ENCODE measurements around the gene SUCLA2.

The SUCLA2 gene

DNA sequence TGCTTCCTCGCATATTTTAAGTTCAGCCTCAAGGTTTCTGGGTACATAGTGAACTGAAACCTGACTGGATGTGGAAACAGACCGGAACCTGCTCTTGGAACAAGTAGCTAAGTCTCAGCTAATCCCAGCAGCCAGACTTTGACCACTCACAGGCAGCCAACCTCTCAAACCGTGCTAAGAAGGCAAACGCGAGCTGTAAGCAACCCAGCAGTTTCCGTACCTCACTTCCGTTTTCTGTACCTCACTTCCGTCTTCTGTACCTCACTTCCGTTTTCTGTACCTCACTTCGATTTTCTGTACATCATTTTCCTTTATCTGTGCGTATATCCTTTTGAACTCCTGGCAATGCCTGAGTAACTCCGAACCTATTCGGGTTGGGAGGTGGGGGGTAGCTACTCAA is 96.8 kb downstream of the SUCLA2 start:
- TF ChIP-seq POLR2A (IDR thresholded peaks at IDR 0.05; ENCODE audit: low read length) (no peak), GATA1 (IDR thresholded peaks at IDR 0.05; ENCODE audit: low read depth, low read length) (no peak)
- DNase-seq: no peak

DNA sequence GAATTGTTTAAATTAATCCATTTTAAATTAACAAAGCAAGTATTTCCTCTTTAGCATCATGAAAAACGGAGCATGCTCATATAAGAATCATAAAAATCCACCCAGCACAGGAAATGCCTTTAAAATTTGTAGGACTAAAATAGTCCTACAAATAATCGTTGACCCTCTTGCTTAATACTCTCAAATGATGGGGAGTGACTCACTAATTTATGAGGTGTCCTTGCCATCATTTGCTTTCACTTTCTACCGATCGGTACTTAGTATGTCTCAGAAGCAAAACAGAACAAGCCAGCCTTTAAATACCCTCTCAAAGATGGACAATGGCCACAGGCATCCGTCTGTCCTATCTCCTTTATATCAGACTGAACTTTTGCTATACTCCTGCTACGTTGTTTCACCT is 97.2 kb downstream of the SUCLA2 start:
- TF ChIP-seq POLR2A (IDR thresholded peaks at IDR 0.05; ENCODE audit: low read length) (no peak), GATA1 (IDR thresholded peaks at IDR 0.05; ENCODE audit: low read depth, low read length) (no peak)
- no peak for DNase-seq

DNA sequence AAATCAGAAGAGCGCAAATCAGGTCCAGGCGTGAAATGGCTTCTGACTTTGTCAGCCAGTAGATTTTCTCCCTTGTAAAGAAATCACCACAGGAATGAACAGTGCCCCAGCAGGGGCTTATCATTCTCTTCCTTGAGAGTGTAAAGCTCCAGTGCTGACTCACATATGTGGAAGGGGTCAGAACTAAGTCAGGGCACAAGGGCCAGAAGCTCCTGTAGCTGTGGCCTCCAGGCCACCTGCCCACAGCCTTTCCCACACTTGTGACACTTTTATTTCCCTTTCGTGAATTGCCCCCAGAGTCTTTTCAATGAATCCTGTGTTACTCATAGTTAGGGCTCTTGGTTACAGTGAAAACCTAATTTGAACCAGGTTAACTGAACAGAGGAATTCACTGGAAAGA is 99.6 kb downstream of the SUCLA2 start:
- TF ChIP-seq POLR2A (IDR thresholded peaks at IDR 0.05; ENCODE audit: low read length) (no peak), GATA1 (IDR thresholded peaks at IDR 0.05; ENCODE audit: low read depth, low read length) (no peak)
- DNase-seq: no peak

DNA sequence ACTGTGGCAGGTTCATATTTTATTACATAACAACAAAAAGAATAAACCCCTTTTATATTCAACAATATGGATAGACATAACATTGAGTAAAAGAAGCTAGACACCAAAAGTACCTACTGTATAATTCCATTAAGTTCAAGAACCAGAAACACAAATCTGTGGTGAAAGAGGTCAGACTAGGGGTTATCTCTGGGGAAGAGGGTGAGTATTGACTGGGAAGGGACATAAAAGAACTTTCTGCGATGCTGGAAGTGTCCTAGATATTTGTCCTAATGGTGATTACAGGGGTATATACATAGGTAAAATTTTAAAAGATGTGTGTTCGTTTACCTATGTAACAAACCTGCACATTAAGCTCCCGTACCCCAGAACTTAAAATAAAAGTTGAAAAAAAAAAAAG is 103.0 kb downstream of the SUCLA2 start:
- no peak for TF ChIP-seq GATA1 (IDR thresholded peaks at IDR 0.05; ENCODE audit: low read depth, low read length)
- no peak for TF ChIP-seq POLR2A (IDR thresholded peaks at IDR 0.05; ENCODE audit: low read length)
- DNase-seq: no peak

DNA sequence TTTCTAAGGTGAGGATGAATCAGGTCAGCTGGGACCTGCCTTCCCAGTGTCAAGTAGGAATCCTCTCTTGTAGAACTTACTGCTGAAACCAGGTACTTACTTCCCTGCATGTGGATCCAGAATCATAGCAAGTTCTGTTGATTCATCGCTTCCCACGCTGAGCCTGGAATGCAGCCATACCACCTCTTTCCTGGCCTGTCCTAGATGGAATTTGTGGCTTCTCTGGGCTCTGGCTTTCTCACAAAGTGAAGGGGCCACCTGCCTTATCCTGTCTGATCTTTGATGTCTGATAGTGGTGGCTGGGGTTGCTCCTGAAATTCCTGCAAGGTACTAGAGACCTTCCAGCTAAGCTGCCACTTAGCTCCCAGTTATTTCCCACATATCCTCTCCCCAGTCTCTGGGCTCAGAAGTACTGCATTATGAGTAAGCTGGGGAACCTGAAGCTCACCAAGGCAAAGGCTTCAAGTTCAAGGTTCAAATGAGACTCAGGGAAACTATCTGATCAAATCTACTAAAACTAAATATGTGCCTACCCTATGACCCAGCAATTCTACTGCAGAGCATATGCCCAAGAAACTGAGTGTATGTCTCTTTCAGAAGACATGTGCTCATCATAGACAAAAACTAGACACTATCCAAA is 103.5 kb downstream of the SUCLA2 start:
- TF ChIP-seq POLR2A (IDR thresholded peaks at IDR 0.05; ENCODE audit: low read length) (no peak), GATA1 (IDR thresholded peaks at IDR 0.05; ENCODE audit: low read depth, low read length) (no peak)
- DNase-seq: no peak

DNA sequence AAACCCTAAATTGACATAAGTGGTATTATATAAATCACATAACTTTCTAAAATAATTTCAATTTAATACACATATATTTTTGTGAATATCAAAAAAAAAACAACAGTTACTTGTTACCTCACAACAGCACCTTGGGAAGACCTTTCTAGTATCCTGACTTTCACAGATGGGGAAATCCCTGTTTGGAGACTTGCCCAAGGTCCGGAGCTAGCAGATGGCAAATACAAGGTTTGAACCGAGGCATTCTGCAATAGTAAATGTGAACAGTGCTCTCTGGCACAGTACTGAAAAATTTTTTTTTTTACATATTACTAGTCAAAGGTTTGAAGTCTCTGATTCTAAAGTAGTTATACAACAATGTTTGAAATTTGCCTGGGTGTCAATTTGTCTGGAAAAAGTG is 104.5 kb downstream of the SUCLA2 start:
- DNase-seq: no peak
- TF ChIP-seq POLR2A (IDR thresholded peaks at IDR 0.05; ENCODE audit: low read length) (no peak), GATA1 (IDR thresholded peaks at IDR 0.05; ENCODE audit: low read depth, low read length) (no peak)

DNA sequence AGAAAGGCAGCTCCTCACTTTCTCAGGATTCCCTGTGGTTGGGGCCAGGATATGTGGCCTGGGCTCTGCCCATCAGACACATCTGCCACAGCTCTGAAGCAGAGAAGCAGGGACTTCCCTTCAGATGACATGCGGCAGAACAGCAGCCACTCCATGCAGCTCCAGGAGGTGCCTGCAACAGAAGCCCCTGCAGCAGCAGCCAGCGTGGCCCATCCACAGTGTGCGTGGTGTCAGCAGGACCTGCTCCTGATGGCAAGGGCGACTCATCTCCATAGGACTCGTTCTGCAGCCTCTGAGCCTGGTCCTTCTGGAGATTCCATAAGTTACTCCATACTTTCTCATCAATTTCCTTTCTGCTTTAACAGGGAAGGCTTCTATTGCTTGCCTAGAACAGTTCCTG is 105.0 kb downstream of the SUCLA2 start:
- TF ChIP-seq POLR2A (IDR thresholded peaks at IDR 0.05; ENCODE audit: low read length) (no peak), GATA1 (IDR thresholded peaks at IDR 0.05; ENCODE audit: low read depth, low read length) (no peak)
- no peak for DNase-seq

DNA sequence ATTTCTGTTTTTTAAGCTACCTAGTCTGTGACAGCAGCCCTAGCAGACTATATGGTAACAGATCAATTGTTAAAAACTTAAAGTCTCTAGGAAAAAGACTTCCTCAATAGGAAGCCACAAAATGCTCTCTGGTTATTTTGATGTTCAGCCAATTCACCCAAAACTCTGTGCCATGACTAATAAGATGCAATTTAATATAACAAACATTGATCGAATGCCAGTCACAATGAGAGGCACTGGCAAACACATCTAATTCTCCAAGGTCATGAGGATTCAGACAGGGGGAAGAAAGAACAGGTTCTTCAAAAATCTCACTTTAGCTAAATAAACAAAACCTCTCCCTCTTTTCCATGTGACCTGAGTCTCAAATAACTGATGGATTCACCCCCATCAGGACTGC is 107.5 kb downstream of the SUCLA2 start:
- TF ChIP-seq GATA1 (IDR thresholded peaks at IDR 0.05; ENCODE audit: low read depth, low read length) (no peak), POLR2A (IDR thresholded peaks at IDR 0.05; ENCODE audit: low read length) (no peak)
- DNase-seq: no peak
